NCI-H748 (cell line): ENCODE results near the gene NDOR1.
"Not testable (repeated sequence)": the region's sequence is repeated elsewhere in the genome, so short reads cannot be mapped to it uniquely, and the experiment has no call there.

ENCODE experiments used
- DNase-seq: peaks from one replicate; lab custom pipeline; 2025; ENCODE audit not compliant: unreplicated experiment; lab: John Stamatoyannopoulos, UW

The NDOR1 gene

DNA sequence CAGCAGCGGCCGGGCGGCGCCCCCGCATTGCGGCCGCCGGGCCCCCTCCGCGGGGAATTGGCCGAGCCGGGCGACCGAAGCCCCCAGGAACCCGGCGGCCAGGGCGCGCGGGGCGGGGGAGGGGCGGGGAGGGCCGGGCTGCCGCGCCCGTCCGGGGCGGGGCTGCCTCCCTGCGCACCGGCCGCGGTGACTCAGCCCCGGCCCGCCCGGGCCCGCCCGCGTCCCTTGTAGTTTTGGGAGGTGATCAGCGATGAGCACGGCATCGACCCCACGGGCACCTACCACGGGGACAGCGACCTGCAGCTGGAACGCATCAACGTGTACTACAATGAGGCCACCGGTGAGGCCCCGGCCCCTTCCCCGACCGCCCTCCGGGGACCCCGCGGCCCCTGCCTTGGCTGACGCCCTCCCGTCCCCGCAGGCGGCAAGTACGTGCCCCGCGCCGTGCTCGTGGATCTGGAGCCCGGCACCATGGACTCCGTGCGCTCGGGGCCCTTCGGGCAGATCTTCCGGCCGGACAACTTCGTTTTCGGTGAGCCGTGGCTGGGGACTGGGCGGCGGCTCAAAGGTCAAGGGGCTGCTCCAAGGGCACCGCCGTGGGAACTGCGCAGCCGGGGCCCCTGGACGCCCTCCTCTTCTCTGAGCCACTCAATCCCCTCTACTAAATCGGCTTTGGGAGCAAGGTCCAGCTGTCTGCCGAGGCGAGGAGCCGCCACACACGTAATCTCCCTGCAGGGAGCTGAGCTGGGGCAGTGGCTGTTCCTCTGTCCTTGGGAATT, 36.2 kb downstream of the NDOR1 start:
- DNase-seq = peak; percentile 58

DNA sequence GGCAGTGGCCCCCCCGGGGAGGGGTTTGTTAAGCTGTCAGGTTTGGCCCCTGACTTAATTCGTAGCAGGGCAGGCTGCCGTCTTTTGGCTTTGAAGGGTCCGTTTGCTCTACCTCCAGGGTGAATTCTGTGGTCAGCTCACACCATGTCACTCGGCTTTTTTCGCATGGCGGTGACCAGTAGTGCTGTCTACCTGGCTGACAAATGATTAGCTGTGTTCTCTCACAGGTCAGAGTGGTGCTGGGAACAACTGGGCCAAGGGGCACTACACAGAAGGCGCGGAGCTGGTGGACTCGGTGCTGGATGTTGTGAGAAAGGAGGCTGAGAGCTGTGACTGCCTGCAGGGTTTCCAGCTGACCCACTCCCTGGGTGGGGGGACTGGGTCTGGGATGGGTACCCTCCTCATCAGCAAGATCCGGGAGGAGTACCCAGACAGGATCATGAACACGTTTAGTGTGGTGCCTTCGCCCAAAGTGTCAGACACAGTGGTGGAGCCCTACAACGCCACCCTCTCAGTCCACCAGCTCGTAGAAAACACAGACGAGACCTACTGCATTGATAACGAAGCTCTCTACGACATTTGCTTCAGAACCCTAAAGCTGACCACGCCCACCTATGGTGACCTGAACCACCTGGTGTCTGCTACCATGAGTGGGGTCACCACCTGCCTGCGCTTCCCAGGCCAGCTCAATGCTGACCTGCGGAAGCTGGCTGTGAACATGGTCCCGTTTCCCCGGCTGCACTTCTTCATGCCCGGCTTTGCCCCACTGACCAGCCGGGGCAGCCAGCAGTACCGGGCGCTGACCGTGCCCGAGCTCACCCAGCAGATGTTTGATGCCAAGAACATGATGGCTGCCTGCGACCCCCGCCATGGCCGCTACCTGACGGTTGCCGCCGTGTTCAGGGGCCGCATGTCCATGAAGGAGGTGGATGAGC, 37.0 kb downstream of the NDOR1 start:
- no peak for DNase-seq

DNA sequence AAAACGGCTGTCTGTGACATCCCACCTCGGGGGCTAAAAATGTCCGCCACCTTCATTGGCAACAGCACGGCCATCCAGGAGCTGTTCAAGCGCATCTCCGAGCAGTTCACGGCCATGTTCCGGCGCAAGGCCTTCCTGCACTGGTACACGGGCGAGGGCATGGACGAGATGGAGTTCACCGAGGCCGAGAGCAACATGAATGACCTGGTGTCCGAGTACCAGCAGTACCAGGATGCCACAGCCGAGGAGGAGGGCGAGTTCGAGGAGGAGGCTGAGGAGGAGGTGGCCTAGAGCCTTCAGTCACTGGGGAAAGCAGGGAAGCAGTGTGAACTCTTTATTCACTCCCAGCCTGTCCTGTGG, 37.7 kb downstream of the NDOR1 start:
- not testable (repeated sequence) for DNase-seq

DNA sequence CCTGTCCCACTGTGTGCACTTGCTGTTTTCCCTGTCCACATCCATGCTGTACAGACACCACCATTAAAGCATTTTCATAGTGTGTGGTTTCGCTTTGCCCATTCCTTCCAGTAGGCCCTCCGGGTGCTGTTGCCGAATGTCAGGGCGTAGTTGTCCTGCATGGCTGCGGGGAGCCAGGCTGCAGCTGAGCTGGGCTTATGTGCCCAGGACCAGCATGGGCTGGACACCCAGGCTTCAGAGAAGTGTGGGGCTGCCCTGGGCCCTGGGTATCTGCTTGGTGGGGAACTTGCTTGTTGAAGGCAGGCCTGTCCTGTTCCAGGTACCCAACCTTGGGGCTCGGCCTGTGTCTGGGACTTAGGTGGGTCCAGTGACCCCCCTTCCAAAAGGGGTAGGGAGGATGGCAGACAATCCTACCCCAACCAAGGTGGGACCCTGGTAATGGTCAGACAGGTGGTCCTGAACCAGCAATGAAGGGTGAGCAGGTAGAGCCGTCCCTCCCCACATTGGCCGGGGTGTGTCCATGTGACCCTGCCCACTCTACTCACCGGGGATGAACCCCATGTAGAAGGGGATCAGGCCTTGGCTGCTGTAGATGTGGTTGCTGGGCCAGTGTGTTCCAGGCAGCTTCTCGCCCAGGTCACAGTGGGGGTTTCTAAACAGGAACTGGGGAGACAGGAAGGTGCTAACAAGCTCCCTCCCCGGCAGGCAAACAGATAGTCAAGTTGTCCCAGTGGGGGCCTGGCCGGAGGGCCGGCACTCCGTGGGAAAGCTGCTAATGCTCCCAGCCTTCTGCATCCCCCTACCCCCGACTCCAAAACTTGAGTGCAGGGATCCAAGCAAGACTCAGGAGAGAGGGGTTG, 38.4 kb downstream of the NDOR1 start:
- no peak for DNase-seq

DNA sequence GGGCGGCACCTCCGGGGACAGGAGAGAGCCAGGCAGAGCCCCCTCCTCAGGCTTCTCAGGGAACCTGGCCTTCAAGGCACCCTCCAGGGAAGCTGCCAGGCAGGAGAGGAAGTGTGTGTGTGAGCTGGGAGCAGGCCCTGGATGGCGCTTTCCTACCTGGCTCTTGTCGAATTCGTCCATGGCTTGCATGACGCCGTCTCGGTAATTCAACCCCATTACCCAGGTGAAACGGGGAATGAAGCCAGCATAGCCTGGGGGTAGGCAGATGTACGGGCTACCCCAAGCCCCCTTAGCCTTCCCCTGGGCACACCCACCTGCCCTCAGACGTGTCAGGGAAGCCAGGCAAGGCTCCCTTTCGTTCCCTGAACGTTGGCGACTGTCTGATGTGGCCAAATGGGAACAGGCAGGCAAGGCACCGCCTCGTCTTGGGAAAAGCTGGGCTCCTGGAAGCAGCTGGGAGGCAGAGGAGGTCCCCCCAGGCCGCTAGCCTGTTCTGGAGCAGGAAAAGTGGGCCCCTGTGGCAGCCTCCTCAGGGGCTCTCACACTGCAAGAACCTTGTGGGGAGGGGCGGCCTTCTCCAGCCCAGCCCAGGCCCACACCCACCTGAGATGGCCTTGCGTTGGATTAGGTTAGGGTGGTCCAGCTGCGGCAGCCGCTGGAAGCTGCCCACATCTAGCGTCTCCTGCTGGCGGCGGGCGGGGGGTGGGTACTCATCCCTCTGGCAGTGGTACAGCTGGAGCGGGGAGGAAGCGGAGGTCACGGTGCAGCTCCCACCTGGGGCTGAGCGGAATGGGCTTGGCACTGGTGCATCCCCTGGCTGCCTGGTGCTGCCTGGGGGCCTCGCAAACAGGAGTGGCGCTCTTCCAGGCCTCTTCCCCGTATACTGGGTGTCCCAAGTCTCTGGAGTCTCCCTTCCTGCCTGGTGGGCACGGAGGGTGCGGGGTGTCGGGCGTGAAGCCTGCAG, 39.3 kb downstream of the NDOR1 start:
- DNase-seq = peak; percentile 36

DNA sequence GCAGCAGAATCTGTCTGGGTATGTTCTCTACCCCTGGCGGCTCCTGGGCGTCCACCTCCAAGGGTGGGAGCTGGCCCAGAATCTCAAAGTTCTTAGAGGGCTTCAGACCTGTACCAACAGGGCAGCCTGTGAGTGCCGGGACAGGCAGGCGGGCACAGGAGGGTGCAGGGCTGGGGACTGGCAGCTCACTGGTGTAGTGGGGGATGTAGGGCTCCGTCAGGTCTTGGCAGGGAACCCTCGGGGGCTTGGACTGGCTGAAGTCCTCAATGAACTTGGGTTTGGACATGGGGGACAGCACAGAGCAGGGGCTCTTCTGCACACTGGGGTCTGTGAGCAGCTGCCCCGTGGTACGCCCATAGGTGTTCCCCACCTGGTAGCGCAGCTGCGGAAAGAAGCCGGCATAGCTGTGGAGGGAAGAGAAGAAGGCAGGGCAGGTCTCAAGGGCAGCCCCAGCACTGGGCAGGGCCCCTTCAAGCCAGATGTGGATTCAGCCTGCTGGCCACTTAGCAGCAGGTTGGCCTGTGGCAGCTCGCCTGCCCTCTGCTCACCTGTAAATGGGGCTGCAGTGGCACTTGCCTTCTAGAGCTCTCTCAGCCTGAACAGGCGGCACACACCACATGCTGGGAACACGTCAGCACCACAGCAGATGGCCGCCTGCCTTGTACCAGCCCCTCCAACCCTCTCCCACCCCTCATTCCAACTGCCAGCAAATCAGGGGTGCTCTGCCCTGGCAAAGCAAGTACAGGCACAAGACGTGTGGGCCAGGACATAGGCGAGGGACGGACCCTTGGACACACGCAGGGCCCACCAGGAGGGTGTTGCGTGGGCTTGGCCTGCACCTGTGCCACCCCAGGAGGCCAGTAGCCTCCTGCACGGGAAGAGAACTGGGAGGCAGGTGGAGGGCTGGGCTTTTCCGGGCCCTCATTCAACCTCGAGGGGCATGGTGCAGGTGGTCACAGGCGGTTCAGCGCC, 40.2 kb downstream of the NDOR1 start:
- DNase-seq = no peak

DNA sequence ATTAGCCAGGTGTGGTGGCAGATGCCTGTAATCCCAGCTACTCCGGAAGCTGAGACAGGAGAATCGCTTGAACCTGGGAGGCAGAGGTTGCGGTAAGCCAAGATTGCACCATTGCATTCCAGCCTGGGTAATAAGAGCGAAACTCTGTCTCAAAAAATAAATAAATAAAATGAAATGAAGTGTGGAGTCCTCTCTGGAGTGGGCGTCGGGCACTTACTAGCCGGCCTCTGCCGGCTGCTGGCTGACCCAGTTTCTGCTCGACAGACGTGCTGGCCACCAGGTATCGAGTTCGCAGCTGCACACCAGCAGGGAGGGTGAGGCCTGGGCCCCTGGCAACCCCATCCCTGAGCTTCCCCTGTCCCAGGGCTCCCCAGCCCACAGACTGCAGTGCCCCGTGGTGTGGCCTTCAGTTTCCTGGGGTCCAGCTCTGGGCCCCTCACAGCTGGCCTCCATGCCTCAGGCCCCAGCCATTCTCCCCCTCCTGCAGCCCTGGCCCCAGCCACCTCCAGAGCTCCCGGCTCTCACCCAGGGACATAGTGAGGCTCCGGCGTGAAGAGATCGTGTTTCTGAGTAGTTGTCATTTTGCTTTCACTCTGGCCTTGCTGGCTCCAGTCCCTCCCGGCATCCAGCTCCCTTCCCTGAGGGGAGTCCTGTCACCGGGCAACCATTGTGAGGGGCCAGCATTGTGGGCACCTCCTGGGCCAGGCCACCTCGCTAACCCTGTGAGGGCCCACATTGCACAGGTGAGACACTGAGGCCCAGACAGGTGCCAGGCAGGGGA, 41.8 kb downstream of the NDOR1 start:
- no peak for DNase-seq

DNA sequence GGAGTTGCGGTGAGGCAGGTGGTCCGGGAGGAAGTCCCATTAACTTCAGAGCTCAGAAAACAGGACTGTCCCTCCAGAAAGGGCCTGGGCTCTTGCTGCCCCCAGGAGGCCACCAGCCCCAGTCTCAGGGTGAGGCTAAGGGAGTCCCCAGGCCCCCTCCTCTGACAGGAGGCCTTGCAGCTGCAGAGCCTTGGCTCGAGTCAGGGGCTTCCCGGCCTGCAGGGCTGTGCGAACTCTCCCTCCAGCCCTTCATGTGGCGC, 42.3 kb downstream of the NDOR1 start:
- no peak for DNase-seq

DNA sequence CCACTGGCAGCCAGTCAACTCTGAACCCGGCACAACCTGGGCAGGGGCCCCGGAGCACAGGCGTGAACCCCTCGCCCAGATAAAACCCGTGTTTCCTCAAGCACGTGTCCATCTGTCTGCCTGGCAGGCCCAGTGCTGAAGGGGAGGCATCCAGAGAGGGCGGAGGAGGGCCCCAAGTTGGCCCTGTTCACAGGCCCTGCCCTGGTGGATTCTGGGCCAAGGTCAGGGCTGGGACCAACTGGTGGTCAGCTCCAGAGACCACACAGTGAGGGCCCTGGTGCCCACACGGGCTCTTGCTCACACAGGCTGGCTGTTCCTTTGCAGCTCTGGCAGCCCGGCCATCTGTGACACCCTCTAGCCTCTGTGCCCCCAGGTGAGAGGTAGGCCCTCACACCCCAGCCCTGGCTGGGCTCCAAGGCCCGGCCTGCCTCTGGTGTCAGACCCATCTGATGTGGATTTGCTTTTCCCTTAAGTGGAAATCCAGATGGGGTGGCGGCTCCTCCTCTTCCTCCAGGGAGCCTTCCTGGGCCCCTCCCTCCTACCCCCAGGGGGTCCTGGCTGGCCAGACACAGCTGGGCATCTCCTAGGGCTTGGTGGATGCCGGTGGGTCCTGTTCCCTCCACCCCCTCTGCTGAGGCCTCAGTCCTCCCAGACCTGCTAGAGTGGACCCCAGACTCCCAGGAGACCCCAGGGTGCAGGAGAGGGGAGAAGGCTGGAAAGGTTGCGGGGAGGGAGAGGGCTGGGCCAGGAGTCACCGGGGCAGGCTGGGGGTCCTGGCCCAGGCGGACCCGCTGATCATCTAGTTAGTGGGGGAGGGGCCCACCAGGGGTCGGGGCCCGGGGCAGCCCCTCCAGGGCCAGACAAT, 45.1 kb downstream of the NDOR1 start:
- DNase-seq = no peak

DNA sequence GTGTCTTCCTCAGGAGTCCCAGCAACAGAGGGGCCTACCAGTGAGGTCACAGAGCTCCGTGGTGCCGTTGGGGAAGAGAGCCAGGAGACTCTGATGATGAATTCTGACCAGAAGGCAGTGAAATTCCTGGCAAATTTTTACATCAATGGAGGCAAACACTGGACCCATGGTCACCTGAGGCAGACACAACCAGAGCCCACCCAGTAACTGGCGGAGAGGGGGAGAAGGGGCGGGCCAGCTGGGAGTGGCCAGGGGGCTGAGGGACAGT, 45.6 kb downstream of the NDOR1 start, which contains the start of gene STPG3:
Gene STPG3 (plus strand): TSS at position 93 of the 268 bp plus-strand sequence. CDS start 1 bp downstream, at position 94.
- DNase-seq = no peak

DNA sequence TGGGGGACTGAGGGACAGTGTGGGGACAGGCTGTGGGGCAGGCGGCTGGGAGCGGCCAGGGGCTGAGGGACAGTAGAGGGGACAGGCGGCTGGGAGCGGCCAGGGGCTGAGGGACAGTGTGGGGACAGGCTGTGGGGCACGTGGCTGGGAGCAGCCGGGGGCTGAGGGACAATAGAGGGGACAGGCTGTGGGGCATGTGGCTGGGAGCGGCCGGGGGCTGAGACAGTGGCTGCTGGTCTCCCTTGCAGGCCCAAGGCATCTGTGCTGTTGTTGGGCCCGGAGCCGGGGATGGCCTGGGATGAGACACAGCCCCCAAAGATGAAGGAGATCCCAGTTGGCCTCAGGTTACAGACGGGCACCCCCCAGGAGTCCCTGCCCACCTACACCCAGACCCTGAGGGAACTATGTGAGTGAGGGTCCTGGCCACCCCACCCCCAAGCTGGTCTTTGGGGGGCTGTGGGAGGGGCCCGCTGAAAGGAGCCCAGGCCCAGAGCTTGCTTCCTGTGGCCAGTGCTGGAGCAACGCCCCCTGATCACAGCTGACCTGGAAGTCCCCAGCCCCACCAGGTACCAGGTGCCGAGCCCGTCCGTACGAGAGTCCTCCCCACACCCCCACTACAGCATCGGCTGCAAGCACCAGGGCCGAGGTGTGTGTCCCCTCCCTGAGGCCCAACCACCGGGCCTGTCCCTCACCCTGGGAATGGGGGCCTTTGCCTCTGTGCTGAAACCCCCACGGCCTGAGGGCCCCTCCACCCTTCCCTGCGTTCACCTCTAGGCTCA, 46.2 kb downstream of the NDOR1 start:
- DNase-seq = no peak

DNA sequence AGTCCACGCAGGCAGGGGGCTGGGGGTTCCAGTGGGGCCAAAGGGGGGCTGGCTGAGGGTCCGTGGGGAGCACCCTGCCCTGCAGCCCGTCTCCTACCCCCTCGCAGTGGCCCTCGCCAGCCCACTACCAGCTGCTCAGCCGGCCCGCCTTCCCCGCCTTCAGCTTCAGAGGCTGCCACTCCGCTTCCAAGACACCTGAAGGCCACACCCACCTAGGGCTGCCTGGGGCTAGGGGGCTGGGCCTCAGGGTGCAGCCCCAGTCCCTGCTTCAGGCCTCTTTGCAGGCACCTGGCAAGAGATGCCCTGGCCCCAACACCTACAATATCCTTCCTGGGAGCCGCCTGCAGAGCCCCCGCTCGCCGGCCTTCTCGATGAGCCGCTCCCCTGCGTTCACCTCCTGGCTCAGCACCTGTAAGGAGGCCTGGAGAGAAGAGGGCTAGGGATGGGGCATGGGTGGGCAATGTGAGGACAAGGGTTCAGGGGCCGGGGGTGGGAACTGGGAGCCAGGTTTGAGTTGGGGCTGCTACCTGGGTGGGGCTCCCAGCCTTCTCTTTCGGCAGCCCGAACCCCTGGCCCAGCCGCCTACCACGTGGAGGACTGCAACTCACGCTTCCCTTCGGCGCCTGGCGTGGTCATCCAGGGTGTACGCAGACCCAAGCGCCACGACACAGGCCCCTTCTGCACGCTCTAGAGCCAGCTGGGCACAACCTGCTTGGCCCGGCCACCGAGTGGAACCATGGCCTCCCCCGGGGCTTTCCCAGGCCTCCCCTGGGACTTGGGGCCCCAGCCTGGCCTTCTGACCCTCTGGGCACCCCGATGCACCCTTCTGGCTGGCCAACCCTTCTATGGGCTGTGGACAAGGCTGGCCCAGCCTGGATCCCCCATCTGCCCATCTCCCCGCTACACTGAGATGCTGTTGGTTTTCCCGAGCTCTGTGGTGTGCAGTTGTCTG, 47.3 kb downstream of the NDOR1 start:
- peak; percentile 46 for DNase-seq

DNA sequence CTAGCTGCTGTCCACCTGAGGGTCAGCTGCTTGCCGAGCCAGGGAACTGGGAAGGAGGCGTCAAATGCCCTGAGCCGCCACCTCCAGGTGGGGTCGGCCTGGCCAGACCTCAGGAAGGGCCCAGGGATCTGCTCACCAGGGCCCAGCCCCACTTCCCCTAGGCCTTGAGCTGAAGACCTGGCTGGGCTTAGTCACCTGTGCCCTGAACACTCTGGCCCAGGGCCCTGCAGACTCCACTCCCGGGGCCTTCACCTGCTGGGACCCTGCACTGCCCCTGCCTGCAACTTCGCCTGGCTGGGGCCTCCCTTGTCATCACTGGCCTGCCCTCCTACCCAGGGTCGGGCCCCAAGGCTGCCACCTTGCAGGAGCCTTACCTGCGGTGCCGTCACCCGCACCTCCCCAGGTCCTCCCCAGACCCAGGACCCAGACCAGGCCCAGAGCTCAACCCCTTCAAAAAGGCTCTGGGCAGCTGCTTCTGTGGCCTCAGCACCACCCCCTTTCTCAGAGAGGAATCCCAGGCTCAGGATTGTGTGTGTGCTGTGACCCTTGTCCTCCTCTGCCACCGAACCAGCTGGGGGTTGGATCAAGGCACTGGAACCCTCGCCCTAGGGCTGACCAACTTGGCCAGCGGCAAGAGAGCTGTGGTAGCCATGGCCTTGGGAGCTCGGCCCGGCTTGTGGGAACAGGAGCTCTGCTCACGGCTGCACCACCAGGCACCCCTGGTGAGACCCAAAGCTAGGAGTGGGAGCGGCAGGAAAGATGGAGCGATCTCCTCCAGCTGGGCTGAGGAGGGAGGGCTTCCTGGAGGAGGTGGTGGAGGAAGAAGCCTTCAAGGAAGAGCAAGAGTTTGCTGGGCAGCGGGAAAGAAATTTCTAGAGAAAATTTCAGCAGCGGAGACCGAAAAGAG, 48.5 kb downstream of the NDOR1 start:
- no peak for DNase-seq

DNA sequence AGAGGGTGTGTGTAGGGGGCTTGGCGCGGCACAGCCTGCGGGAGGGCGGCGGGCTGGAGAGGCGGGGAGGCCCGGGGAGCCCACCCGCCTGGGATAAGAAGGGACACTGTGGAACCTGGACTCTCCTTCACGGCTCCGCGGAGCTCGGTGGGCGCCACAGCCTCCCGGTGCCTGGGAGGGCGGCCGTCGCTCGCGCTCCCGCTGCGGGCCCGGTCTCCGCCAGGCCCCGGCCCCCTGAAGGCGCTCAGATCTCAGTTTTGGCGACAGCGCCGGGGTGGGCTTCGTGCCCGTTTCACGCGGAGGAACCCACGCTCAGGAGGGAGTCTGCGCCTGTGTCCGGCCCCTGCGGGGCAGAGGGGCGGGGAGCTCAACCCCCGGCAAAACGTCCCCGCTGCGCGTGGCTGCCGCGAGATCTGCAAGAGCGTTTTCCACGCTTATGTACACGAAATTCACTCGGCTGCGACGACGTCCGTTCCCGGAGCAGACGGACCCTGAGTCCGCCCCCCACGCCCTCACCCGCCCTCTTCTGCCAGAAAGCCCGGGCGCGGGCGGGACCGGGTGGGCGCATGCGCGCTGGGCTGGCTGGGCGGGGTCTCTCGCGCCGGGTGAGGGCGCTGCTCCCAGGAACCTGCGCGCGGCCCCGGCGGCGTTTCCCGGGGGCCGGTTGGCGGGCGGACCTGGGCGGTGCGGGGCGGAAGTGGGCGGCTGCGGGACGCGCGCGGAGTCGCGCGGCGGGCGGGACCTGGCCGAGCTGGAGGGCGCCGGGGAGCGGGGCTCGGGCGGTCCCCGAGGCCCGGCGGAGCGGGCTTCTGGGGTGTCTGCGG, 49.3 kb downstream of the NDOR1 start, which contains the start of gene NELFB:
Gene NELFB (plus strand): TSS at position 704 of the 824 bp plus-strand sequence.
- DNase-seq = peak; percentile 89
